Measurements from ENCODE around the gene SPATS2L.
A peak's percentile ranks its signal among the peaks of the same experiment; 100 is the strongest.

Gene SPATS2L

GRCh38 chr2:200306196-200306930 lies at the start of gene SPATS2L:
Gene SPATS2L, plus strand, starts transcription at chr2:200306693. Its CDS starts 82,552 bp downstream, at chr2:200389245.
- peak; percentile 58 for DNase-seq

- no peak for DNase-seq
Observed at GRCh38 chr2:200257570-200257969, 48.9 kb upstream of the SPATS2L start.

- no peak for DNase-seq
Observed at GRCh38 chr2:200258081-200258480, 48.4 kb upstream of the SPATS2L start.

GRCh38 chr2:200258881-200259576 lies 47.5 kb upstream of the SPATS2L start:
- DNase-seq, result peak; percentile 49

GRCh38 chr2:200259577-200259957 lies 46.9 kb upstream of the SPATS2L start:
- DNase-seq, result peak; percentile 94

GRCh38 chr2:200262047-200262446 lies 44.4 kb upstream of the SPATS2L start:
- no peak for DNase-seq

- DNase-seq, result no peak
Observed at GRCh38 chr2:200263279-200263678, 43.2 kb upstream of the SPATS2L start.

GRCh38 chr2:200264631-200265030 lies 41.9 kb upstream of the SPATS2L start:
- DNase-seq, result no peak

GRCh38 chr2:200266406-200266805 lies 40.1 kb upstream of the SPATS2L start:
- no peak for DNase-seq

- DNase-seq, result no peak
Observed at GRCh38 chr2:200267350-200267749, 39.1 kb upstream of the SPATS2L start.

- no peak for DNase-seq
Observed at GRCh38 chr2:200270732-200271131, 35.8 kb upstream of the SPATS2L start.

GRCh38 chr2:200272320-200272719 lies 34.2 kb upstream of the SPATS2L start:
- no peak for DNase-seq

- no peak for DNase-seq
Observed at GRCh38 chr2:200274116-200275075, 32.1 kb upstream of the SPATS2L start.

- DNase-seq, result no peak
Observed at GRCh38 chr2:200275295-200276013, 31.0 kb upstream of the SPATS2L start.

- DNase-seq, result no peak
Observed at GRCh38 chr2:200276472-200276871, 30.0 kb upstream of the SPATS2L start.

- no peak for DNase-seq
Observed at GRCh38 chr2:200278694-200279316, 27.7 kb upstream of the SPATS2L start.

GRCh38 chr2:200279857-200280256 lies 26.6 kb upstream of the SPATS2L start:
- no peak for DNase-seq

GRCh38 chr2:200286578-200286977 lies 19.9 kb upstream of the SPATS2L start:
- no peak for DNase-seq

GRCh38 chr2:200288670-200289429 lies 17.6 kb upstream of the SPATS2L start:
- DNase-seq, result no peak

GRCh38 chr2:200296118-200296517 lies 10.4 kb upstream of the SPATS2L start:
- DNase-seq, result no peak

- DNase-seq, result no peak
Observed at GRCh38 chr2:200297100-200297499, 9.4 kb upstream of the SPATS2L start.
